Astrocyte (in vitro differentiated cells and primary cell): ENCODE measurements around the gene ADAM8.

Experiments used
- EZH2 ChIP-seq: IDR thresholded peaks from 2 replicates; pipeline ENCODE4 v1.6.1; 2012; ENCODE audit warnings: mild to moderate bottlenecking, low read length, inconsistent platforms; ENCODE audit not compliant: insufficient read depth
- TF ChIP-seq, protein P1 (sequence below): IDR thresholded peaks from 2 replicates; pipeline ENCODE4 v1.5.1; 2011; ENCODE audit warnings: low read depth, mild to moderate bottlenecking, inconsistent platforms, low read length, moderate library complexity; ENCODE audit not compliant: insufficient read depth

DNA sequence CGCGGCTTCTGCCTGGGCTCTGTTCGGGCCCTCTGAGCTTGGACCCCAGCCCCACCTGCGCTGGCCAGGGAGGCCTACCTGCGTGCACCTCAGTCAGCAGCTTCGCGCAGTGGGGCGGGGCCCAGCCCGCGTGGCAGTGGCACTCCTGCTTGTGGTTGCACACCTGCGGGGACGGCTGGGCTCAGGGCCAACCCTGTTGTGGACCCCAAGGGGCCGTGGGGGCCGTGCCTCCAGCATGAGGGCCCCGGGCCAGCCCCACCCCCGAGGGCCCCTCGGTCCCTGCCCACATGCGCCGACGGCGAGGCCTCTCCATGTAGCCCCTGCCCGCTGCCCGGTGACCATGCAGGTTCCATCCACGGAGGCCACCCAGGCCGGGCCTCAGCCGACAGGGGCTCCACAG, 7.3 kb downstream of the ADAM8 start:
- TF ChIP-seq, protein P1, sequence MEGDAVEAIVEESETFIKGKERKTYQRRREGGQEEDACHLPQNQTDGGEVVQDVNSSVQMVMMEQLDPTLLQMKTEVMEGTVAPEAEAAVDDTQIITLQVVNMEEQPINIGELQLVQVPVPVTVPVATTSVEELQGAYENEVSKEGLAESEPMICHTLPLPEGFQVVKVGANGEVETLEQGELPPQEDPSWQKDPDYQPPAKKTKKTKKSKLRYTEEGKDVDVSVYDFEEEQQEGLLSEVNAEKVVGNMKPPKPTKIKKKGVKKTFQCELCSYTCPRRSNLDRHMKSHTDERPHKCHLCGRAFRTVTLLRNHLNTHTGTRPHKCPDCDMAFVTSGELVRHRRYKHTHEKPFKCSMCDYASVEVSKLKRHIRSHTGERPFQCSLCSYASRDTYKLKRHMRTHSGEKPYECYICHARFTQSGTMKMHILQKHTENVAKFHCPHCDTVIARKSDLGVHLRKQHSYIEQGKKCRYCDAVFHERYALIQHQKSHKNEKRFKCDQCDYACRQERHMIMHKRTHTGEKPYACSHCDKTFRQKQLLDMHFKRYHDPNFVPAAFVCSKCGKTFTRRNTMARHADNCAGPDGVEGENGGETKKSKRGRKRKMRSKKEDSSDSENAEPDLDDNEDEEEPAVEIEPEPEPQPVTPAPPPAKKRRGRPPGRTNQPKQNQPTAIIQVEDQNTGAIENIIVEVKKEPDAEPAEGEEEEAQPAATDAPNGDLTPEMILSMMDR = no peak
- TF ChIP-seq EZH2 = no peak
